Activated CD4-positive, alpha-beta T cell treated with anti-CD3 and anti-CD28 coated beads, Interleukin-10, Interleukin-2, amounts not matched to agents 100 ng/mL and 50 ng/mL, durations not matched to agents 16 hours and 8 hours (primary cell): ENCODE measurements around the gene NFATC4.

Experiments
- DNase-seq: peaks from one replicate; pipeline ENCODE4 v3.0.0-alpha.2; 2020

NFATC4 gene

DNA sequence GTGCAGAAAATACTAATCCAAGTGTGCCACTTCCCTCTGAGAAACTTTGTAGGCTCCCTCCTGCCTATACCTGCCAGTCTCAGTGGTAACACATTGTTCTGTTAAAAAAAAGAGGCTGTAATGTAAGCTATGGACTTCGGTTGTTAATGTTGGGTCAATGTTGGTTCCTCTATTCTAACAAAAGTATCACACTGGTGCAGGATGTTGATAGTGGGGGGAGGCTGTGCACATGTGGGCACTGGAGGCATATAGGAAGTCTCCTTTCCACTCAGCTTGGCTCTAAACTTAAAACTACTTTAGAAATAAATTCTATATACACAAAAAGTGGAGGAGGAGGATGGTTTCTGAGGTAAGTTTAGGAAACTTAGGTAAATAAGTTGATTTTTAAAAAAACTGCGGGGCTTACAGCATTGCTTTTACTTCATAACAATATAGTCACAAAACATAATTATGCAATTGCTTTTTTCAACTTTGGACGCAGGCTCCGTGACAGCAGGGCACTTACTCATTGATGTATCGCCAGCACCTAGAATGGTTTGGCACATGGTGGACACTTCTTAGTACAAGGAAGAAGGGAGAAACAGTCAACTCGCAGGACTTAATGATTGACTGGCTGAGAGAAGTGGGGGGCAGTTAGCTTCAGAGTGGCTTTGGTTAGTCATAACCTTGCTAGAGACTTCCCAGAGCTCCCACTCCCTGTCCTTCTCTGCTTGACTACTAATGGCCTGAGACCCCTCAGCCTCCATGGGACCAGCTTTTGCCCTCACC lies 22.9 kb downstream of the NFATC4 start:
- no peak for DNase-seq

DNA sequence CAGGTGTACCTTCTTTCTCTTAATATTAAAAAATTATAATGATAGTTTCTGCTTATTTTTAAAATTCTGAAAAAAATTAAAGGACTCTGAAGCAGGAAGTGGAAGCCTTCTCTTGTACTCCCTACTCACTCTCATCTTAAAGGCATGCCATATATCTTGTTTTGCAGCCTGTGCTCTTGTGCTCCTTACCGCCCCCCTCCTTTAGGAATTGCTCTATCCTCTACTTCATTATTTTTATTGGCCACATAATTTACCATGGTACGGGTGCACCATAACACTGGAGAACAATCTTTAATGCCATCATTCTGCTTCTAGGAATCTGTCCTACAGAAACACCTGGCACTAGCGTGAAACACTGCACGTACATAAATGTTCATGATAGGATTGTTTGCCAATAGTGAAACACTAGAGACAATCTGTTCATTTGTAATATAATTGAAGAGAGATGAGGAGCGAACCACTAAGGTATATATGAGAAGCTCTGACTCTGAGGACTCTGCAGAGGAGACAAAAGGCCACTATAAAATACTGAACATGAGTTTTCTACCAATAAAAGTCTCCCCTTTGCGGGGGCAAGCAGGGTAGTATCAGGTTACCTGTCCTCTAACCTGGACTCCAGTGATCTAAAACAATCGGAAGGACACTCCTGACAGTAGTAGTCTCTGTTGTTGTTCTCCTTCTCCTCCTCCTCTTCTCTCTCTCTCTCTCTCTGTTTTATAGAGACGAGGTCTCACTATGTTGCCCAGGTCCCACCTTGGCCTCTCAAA lies 24.5 kb downstream of the NFATC4 start:
- DNase-seq = no peak

DNA sequence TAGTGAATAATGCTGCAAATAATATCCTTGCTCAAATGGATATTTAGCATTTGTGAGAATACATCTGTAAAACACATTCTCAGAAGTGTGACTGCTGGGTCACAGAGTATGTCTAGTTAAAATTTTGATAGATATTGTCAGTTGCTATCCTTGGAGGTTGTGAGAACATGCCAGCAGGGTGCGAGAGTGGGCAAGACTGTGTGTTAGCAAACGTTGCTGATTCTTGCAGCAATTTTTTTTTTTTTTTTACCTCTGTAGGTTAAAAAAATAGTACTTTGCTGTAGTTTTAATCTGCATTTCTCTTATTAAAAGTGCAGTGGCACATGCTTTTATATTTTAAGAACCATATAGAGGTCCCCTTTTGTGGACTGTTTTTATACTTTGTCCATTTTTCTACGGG lies 26.3 kb downstream of the NFATC4 start:
- no peak for DNase-seq

DNA sequence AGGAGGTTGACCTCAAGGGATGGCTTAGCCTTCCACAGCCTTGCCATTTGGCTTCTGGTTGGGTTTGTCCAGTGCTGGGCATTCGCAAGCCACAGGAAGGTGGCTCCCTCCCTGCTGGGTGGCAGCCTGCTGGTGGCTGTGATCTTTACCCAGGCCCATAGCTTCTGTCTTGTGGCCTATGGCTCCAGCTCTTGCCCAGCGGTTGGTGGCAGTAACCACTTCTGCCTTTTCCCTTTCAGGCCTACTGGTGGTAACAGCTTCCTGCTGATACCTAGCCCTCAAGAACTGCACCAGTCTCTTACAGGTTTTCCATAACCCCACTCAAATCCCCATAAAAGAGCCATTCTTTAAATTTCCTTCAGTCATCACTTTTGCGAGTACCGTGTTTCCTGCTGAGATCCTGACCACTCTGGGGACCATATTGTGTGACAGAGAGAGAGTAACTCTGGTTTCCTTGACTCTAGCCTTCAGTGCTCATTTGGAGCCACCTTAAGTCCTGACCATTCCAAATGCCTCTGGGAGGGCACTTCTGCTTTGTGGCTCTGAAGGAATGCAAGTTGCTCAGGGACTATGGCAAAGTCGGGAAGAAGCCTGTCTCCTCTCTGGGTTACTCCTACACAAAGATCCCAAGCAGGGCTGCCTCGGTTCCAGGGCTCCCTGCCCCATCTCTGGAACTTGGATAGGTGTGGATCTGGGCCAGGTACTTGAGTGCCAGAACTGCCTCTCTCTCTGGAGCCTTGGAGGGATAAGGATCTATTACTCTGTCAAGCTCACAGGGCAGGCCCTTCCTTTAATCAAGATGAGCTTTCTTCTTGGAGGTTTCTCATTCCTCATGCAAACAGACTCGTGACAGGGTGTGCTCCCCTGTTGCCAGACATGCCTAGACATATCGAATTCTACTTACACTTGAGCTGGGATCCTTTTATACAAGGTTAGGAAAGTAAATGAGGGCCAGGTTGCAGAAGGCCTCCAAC lies 27.9 kb downstream of the NFATC4 start:
- DNase-seq = no peak

DNA sequence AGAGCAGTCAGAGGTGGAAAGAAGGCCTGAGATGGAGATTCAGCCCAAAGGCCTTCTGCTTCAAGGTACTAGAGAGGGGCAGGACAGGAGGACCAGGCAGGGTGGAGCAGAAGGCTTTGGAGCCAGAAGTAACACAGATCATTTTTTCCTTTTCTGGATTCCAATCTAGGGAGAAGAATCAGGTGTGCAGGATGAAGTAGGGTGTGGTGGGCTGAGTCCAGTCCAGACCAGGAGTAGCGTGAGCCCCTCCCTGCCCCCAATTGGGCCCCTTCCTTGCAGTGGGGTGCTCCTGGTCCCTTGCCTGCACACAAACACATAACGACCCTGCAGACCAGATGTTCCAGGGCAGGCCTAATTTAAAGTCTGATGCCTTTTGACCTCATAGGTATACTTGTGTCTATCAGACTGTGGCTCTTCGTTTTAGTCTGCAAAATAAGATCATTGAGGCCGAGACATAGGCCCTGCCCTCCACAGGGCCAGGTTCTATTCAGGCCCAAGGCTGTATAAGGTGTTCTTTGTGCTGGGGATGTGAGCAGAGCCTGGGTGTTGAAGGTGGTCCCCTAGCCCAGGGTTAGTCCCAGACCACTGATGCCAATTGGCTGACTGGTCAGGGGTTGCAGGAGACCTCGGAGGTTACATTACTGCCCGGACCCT lies 29.8 kb downstream of the NFATC4 start:
- DNase-seq = no peak

DNA sequence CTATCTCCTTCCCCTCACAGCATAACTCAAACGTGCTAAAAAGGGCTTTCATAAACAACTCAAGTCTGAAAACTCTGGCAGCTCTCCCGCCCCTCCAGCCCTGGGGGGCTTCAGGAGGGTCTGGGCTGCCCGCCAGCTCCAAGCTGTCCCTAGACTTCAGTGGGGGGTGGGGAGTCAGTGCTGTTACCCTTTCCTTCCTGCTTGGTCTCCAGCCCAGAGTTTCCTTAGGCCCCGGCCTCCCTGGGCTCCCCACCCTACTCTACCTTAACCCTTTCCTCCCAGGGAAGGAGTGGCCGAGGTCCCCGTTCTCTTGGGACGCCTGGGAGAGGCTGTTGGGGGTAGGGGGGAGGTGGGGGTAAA lies 30.3 kb downstream of the NFATC4 start:
- no peak for DNase-seq

DNA sequence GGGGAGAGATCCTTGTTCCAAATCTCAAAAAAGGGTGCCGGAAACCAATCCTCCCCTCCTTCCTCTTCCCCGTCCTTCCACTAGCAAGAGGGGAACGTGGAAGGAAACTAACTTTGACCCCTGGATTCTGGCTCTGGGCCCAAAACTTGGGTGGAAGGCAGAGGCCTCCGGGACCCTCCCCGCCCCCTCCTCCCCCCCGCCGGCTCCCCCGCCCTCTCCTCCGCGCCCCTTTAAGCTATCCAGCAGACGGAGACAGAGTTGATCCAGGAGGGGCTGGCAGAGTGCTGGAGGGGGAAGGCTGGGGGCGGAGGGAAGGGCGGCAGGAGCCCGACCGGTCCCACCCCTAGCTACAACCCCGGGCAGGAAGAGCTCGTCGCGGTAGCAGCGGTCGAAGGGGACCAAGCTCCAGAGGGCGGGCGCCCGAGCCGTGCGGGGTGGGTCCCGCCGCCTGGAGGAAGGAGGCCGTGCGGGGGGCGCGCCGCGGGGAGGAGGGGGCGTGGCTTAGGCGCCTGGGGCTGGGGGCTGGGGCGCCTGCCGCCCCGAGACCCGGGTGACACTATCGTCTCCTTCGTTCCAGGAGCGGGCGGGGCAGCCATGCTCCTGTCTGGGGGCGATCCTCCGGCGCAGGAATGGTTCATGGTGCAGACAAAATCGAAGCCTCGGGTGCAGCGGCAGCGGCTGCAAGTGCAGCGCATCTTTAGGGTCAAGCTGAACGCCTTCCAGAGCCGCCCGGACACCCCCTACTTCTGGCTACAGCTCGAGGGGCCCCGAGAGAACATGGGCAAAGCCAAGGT lies 30.9 kb downstream of the NFATC4 start, which contains the start of gene NYNRIN:
NYNRIN (plus strand) TSS at position 351 of the 794 bp plus-strand sequence; CDS start at position 595, 244 bp downstream.
- no peak for DNase-seq

DNA sequence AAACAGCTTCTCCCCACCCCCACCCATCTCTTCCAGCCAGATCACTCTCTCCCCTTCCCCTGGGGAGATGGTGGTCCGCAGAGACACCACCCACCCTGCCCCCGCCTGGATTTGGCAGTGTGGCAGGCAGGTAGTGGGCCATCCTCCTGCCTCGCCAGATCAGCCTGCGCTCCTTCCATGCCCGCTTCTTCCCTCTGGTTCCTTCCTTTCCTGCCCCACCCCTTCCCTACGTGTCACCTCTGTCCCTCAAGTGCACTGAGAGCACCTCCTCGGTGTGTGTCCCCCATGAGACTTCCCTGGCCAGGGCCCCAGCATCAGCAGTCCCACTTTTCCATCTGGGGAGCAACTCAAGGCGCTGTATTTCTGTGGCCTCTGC lies 31.5 kb downstream of the NFATC4 start:
- DNase-seq = no peak

DNA sequence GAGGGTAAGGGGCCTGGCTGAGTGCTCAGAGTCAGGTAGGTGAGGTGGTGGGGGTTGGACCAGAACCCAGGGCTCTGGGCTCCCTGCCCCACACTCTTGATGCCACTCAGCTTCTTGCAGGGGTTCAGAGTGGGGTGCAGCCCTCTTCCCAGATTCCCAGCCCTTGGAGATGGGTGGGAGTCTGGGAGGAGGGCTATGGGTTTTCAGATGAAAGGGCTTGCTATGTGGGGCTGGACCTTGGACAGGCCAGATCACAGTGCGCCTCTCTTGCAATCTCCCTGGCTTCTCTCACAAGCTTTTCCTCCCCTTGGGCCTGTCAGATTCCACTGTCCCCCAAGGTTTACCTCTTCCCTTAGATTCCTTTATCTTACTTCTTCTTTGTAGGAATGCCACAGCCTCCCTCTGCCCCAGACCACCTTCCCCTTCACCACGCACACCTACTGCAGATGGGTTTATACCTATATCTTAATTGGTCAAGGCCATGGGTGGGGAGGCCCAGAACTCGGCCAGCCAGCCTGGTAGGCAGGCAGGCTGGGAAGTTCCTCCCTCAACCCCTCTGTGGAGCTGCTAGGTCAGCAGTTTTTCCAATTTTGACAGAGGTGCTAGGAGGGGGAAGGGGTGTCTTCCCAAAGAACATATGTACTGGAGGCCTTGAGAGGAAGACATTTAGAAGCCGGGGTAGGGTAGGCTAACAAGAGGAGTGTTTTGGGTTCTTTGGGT lies 32.2 kb downstream of the NFATC4 start:
- DNase-seq = no peak

DNA sequence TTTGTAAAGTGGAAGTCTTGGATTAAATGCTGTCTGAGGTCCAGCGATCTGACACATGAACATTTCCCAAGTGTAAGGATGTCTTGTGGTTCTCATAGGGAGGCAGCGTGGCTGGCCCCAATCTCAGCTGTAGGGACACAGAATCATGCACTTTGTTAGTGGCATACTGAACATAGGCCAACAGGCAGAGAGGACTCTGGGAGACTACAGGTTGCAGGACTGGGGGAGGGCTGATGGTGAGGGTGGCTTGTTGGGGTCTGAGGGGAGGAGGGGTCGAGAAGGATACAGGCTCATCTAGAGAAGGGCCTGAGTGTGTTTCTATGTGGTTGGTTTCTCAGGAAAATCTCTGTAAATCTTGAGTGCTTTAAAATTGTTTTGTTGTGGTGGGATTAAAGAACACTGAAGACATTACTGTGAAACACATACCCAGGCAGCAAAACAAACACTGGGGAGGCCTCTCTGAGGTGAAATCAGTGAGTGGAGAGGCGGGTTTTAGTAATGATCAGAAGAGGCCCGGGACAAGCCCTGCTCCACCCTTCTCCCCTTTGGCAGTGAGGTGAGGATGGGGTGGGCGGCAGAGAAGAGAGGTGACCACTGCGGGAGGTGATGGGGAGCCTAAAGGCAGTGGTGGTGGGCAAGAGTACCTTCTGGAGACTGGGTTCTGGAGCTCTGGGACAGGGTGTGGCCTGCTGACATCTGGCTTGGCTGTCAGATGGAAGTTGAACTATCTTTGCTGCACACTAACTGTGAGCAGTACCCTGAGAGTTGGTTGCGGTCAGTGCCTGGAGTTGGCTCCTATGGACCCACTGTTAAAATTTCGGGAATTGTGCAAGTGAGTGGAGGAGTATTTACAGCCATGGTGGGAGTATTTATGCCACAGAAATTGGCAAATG lies 34.1 kb downstream of the NFATC4 start:
- DNase-seq = no peak

DNA sequence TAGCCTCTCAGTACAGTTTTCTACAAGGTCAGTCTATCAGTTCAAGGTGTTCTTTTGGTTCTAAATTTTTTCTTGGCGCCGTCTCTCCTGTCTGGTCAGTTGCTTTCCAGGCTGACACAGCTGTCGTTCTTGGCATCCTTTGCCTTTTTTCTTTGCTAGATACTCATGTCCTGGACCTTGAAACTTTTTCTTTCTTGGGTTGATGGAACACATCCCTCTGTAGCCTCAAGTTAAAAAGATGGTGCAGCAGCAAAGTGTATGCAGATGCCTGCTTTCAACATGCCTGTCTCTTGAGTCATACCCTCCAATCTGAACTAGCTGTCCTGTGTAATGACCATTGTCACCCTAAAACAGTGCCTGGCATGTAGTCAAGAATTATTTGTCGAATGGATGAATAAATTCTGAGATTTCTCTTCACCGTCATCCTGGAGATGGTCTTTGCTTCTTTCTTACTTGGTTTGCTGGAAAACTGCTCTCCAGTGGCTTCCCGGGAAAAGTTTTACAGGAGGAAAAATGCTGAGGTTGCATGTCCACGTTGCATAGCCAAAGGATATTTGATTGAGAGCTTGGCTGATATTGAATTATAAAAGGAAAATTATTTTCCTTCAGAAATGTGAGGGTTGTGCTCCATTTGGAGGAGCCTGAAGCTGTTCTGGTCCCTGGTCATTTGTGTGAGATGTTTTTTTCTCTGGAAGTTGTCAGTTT lies 35.5 kb downstream of the NFATC4 start:
- no peak for DNase-seq

DNA sequence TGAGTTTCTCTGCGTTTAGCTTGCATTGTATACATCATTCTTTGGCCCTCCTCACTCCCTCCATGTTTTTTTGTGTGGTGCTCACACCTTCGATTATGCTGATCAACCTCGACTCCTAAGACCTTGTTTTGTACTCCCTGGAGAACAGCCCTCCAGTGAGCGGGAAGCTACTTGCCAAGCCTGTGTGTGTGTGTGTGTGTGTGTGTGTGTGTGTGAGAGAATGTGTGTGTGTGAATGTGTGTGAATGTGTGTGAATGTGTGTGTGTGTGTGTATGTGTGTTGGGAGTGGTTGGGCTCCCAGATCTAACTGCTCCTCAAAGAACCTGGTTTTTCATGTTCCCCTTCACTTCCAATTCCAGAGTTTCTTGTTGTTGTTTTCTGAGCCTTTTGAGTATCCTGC lies 36.8 kb downstream of the NFATC4 start:
- DNase-seq = no peak

DNA sequence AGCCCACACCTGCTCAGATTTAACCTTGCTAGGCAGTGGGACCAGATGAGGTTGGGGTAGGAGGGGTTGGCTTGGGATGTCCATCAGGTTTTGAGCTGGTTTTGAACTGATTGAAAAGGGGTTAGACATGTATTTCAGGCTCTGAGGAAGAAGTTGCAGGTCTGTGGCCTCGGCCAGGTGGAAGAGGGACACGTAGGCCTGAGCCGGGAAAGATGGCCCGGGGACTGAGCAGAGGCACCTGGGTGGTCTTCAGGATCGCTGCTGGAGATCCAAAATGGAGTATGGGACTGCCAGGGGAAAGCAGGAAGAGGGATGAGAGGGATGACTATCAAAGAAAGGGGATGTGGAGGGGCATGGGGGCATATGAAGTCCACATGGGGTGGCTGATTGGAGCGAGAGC lies 38.4 kb downstream of the NFATC4 start:
- DNase-seq = no peak

DNA sequence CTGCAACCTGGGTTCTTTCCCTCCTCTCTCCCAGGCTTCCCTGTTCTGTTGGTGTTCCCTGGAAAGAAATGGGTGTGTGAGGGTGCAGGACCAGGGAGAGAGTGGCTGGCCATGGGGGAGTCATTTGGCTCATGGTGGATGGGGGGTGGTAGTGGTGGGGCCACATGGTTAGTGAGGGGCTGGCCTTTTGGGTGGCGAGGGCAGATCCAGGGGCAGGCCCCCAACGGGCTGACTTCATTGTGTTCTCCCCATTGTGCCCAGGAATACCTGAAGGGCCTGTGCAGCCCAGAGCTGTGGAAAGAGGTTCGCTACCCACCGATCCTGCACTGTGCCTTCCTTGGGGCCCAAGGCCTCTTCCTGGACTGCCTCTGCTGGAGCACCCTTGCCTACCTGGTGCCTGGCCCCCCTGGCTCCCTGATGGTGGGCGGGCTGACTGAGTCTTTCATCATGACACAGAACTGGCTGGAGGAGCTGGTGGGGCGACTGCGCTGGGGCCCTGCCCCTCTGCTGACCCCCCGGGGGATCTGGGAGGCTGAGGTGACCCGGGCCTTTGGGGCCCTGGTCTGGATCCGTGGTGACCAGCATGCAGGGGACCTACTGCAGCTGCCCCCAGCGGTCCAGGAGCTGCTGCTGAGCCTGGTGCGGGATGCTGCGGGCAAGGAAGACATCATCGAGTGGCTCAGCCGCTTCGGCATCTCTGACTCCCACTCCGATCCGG lies 39.8 kb downstream of the NFATC4 start:
- no peak for DNase-seq

DNA sequence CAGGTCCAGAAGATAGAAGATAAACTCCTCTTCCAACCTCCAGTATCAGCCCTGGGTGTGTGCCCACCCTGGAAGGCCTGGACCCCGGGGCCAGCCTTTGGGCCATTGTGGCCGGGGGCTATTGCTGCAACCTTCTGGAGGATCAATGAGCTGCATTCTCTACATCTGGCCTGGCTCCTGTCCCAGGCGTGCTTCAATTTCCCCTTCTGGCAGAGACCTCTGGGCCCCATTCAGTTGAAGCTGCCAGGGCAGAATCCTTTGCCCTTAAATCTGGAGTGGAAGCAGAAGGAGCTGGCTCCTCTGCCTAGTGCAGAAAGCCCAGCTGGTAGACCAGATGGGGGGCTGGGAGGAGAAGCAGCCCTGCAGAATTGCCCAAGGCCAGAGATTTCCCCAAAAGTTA lies 40.8 kb downstream of the NFATC4 start:
- no peak for DNase-seq

DNA sequence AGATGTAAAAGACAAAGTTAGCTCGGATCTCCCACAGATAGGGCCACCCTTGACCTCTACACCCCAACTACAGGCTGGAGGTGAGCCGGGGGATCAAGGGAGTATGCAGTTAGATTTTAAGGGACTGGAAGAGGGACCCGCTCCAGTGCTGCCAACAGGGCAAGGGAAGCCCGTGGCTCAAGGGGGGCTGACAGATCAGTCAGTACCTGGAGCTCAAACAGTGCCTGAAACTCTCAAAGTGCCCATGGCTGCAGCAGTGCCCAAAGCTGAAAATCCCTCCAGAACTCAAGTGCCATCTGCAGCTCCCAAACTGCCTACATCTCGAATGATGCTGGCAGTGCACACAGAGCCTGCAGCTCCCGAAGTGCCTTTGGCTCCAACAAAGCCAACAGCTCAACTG lies 41.2 kb downstream of the NFATC4 start:
- DNase-seq = no peak

DNA sequence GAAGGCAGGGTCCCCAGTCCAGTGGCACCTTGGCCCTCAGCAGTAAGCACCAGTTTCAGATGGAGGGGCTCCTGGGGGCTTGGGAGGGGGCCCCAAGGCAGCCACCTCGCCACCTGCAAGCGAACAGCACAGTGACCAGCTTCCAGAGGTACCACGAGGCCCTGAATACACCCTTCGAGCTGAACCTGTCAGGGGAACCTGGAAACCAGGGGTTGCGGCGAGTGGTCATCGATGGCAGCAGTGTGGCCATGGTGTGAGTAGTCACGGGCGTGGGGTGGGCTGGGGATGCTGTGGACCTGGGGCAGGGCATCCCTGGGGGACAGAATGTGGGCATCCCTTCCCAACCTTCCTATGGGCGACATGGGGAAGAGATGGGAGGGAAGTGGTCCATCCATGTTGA lies 42.0 kb downstream of the NFATC4 start:
- DNase-seq = no peak
